ENCODE measurements around the gene LGR5. TPM values are rescaled to one million over a fixed set of nuclear protein-coding genes. Genes with fewer than 3 reads are reported as not detected.

Gene LGR5
- total and polyA plus RNA-seq, 2 donors (not counting 1 experiment from before 2014, with no cell fraction given), result not detected

DNA sequence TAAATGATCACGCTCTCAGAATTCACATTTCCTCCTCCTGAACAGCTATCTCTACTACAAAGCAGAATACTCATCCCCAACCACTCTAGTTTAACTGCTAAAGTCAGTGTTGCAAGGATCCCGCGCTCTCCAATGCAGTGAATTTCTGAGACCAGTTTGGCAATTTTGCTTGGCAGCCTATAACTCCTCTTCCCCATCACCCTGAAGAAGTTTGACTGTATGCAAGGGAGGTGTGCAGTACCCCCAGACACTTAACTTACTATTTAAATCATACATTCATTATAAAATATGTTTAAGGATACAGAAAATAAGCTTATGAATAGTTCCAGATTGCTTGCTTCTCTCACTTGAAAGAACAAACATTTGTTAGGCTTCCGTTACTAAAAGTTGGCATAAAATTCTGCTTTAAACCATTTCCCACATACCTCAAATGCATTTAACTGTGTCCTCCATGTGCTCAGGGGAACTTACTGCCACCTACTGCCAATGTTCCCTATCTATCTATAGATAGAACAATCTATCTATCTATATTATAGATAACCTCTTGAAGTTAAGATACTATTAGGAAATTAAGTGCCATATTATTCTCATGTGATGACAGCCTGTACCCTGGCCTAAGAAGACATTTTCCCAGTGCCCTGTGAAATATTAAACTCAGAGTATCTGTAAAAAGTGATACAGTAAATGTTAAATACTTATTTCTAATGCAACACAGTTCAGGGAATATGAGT lies 2.4 kb downstream of the LGR5 start:
- no peaks in the 10 kb centered on the region for H3K4me1 ChIP-seq (ENCODE audit: control insufficient read depth, extremely low read depth, insufficient read depth, low read length)
- no peak overlapping the region for H3K4me2 ChIP-seq (ENCODE audit: extremely low read depth, insufficient read depth, low read length)
- H3K36me3 ChIP-seq (ENCODE audit: control insufficient read depth, insufficient read depth, low read length), result no peaks in the 10 kb centered on the region
- no peak for DNase-seq (ENCODE audit: low read depth in 2 of 2)
- no peak overlapping the region for H3K9ac ChIP-seq (ENCODE audit: insufficient read depth, low read length)
- H3K79me2 ChIP-seq (ENCODE audit: control insufficient read depth, insufficient read depth, low read length), result no peaks in the 10 kb centered on the region
- H3K27me3 ChIP-seq (ENCODE audit: control insufficient read depth, insufficient read depth, low read length), result peaks cover 27% of the 10 kb centered on the region
- no peak overlapping the region for H2AFZ ChIP-seq (ENCODE audit: low read length)
- no peak overlapping the region for H3K27ac ChIP-seq (ENCODE audit: insufficient read depth, low read length)
- H3K9me3 ChIP-seq (ENCODE audit: control insufficient read depth, insufficient read depth, low read depth, low read length), result no peaks in the 10 kb centered on the region
- H3K4me3 ChIP-seq (replicated peaks in 1 of 4; ENCODE audit: control extremely low read depth in 1 of 4, insufficient read depth in 1 of 4, low read depth in 3 of 4, low read length in 4 of 4), result no peak overlapping the region
- H4K20me1 ChIP-seq (ENCODE audit: control insufficient read depth, extremely low read depth, insufficient read depth, low read length), result no peaks in the 10 kb centered on the region
- TF ChIP-seq EZH2 (IDR thresholded peaks at IDR 0.05; ENCODE audit: low read length, missing control alignments), result no peak
- no peak for TF ChIP-seq CTCF (conservative IDR thresholded peaks at IDR 0.05 in 1 of 2, IDR thresholded peaks at IDR 0.05 in 1 of 2; ENCODE audit: low read depth in 1 of 2, low read length in 2 of 2)

DNA sequence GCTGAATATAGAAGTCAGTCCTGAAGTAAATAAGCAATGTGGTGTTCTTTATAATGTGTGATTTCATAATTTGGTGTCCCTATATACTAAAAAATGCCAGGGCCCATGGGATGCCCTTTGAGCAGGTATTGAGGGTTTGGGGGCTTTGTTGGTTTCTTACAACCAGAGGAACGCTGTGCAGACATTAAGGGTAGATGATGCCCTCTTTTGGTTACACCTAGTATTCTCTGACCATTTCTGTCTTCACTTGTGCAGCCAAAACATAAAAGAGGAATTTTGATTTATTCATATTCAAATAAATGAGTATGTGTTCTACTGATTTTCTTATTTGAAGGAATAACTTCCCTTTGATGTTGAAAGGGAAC lies 3.0 kb downstream of the LGR5 start:
- H3K4me2 ChIP-seq (ENCODE audit: extremely low read depth, insufficient read depth, low read length), result no peak overlapping the region
- H4K20me1 ChIP-seq (ENCODE audit: control insufficient read depth, extremely low read depth, insufficient read depth, low read length), result no peaks in the 10 kb centered on the region
- H3K27ac ChIP-seq (ENCODE audit: insufficient read depth, low read length), result no peak overlapping the region
- H3K9ac ChIP-seq (ENCODE audit: insufficient read depth, low read length), result no peak overlapping the region
- no peak overlapping the region for H3K4me3 ChIP-seq (replicated peaks in 1 of 4; ENCODE audit: control extremely low read depth in 1 of 4, insufficient read depth in 1 of 4, low read depth in 3 of 4, low read length in 4 of 4)
- H3K9me3 ChIP-seq (ENCODE audit: control insufficient read depth, insufficient read depth, low read depth, low read length), result no peaks in the 10 kb centered on the region
- no peak for DNase-seq (ENCODE audit: low read depth in 2 of 2)
- H3K27me3 ChIP-seq (ENCODE audit: control insufficient read depth, insufficient read depth, low read length), result peaks cover 28% of the 10 kb centered on the region
- TF ChIP-seq CTCF (conservative IDR thresholded peaks at IDR 0.05 in 1 of 2, IDR thresholded peaks at IDR 0.05 in 1 of 2; ENCODE audit: low read depth in 1 of 2, low read length in 2 of 2) (no peak), EZH2 (IDR thresholded peaks at IDR 0.05; ENCODE audit: low read length, missing control alignments) (no peak)
- H3K36me3 ChIP-seq (ENCODE audit: control insufficient read depth, insufficient read depth, low read length), result no peaks in the 10 kb centered on the region
- no peaks in the 10 kb centered on the region for H3K79me2 ChIP-seq (ENCODE audit: control insufficient read depth, insufficient read depth, low read length)
- H2AFZ ChIP-seq (ENCODE audit: low read length), result no peak overlapping the region
- no peaks in the 10 kb centered on the region for H3K4me1 ChIP-seq (ENCODE audit: control insufficient read depth, extremely low read depth, insufficient read depth, low read length)

DNA sequence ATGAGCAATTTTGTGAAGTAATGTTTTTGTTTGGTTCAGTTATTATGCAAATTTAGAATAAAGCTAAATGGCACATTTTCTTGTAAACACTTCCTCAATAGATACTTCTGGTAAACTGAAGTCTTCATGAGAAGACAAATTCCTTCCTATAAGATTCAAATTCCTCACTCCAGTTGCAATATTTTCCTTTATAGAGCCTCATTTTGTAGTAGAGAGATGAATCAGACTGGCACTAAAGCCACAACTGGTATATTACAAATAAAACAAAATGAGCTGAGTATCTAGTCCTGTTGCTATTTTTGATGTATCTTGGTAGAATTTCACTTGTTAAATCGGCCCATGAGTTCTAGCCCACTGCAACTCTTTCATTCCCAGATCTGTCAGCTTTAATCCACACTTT lies 5.5 kb downstream of the LGR5 start:
- Histone ChIP-seq H3K27ac (ENCODE audit: insufficient read depth, low read length) (no peak overlapping the region), H3K4me2 (ENCODE audit: extremely low read depth, insufficient read depth, low read length) (no peak overlapping the region), H3K9me3 (ENCODE audit: control insufficient read depth, insufficient read depth, low read depth, low read length) (no peaks in the 10 kb centered on the region), H3K4me3 (replicated peaks in 1 of 4; ENCODE audit: control extremely low read depth in 1 of 4, insufficient read depth in 1 of 4, low read depth in 3 of 4, low read length in 4 of 4) (no peak overlapping the region), H4K20me1 (ENCODE audit: control insufficient read depth, extremely low read depth, insufficient read depth, low read length) (no peaks in the 10 kb centered on the region), H3K79me2 (ENCODE audit: control insufficient read depth, insufficient read depth, low read length) (no peaks in the 10 kb centered on the region), H2AFZ (ENCODE audit: low read length) (no peak overlapping the region), H3K4me1 (ENCODE audit: control insufficient read depth, extremely low read depth, insufficient read depth, low read length) (no peaks in the 10 kb centered on the region), H3K9ac (ENCODE audit: insufficient read depth, low read length) (no peak overlapping the region), H3K36me3 (ENCODE audit: control insufficient read depth, insufficient read depth, low read length) (no peaks in the 10 kb centered on the region), H3K27me3 (ENCODE audit: control insufficient read depth, insufficient read depth, low read length) (peaks cover 31% of the 10 kb centered on the region)
- no peak for TF ChIP-seq CTCF (conservative IDR thresholded peaks at IDR 0.05 in 1 of 2, IDR thresholded peaks at IDR 0.05 in 1 of 2; ENCODE audit: low read depth in 1 of 2, low read length in 2 of 2)
- no peak for TF ChIP-seq EZH2 (IDR thresholded peaks at IDR 0.05; ENCODE audit: low read length, missing control alignments)
- DNase-seq (ENCODE audit: low read depth in 2 of 2), result no peak
